LNCaP clone FGC (cell line): ENCODE data around the gene EHMT1.

ENCODE experiments used
- DNase-seq: peaks from one replicate; pipeline ENCODE4 v3.0.0-alpha.2; 2011; ENCODE audit warnings: low read depth
- H3K4me3 ChIP-seq: 2 replicates; pipeline ENCODE4 v1.5.1; 2011; ENCODE audit warnings: mild to moderate bottlenecking, low read depth, low read length, control low read depth
- TF ChIP-seq, protein P1 (sequence below): IDR thresholded peaks from 2 replicates; pipeline ENCODE4 v1.5.1; 2012; ENCODE audit warnings: mild to moderate bottlenecking; ENCODE audit not compliant: control insufficient read depth, insufficient read depth; ENCODE audit errors: extremely low read depth

EHMT1 gene

DNA sequence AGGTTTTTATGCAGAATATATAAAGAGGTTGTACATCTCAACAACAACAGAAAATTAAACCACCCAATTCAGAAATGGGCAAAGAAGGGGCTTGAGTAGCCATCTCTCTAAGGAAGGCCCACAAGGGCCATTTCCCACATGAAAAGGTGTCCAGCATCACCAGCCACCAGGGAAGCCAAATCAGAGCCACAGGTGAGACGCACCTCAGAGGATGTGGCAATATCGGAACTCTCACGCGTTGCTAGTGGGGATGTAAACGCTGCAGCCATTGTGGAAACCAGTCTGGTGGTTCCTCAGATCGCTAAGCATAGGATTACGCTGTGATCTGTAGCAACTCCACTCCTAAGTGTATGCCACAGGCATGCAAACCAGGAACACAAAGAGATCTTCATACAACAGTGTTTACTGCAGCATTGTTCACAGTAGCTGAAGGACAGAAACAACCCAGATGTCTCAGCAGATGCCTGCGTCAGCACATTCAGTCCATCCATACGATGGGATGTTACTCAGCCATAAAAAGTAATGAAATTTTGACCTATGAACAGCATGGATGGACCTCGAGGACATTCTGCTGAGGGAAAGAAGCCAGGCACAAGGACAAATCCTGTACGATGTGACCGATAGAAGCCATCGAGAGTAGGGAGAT is 174.5 kb downstream of the EHMT1 start:
- DNase-seq = no peak
- TF ChIP-seq, protein P1, sequence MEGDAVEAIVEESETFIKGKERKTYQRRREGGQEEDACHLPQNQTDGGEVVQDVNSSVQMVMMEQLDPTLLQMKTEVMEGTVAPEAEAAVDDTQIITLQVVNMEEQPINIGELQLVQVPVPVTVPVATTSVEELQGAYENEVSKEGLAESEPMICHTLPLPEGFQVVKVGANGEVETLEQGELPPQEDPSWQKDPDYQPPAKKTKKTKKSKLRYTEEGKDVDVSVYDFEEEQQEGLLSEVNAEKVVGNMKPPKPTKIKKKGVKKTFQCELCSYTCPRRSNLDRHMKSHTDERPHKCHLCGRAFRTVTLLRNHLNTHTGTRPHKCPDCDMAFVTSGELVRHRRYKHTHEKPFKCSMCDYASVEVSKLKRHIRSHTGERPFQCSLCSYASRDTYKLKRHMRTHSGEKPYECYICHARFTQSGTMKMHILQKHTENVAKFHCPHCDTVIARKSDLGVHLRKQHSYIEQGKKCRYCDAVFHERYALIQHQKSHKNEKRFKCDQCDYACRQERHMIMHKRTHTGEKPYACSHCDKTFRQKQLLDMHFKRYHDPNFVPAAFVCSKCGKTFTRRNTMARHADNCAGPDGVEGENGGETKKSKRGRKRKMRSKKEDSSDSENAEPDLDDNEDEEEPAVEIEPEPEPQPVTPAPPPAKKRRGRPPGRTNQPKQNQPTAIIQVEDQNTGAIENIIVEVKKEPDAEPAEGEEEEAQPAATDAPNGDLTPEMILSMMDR = no peak
- H3K4me3 ChIP-seq = no peak overlapping the region

DNA sequence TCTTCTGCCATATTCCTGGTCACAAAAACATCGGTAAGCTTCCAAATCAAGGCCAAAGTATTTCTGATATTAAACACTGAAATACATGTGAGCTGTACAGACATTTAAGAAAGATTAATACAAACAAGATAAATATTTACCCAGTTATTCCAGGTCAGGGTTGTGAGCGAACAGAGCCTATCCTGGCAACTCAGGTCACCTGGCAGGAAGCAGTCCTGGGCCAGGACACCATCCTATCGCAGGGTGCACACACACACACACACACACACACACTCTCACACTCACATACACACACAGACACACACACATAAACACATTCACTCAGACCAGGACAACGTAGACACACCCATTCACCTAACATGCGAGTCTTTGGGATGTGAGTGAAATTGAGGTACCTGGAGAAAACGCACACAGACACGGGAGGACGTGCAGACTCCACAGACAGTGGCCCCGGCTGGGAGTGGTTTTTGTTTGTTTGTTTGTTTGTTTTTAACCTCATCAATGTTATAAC is 176.4 kb downstream of the EHMT1 start:
- TF ChIP-seq, protein P1 = no peak
- peak; percentile 77 for DNase-seq
- peak overlapping the region; percentile 5; the same call in 1 of the 2 replicates for H3K4me3 ChIP-seq

DNA sequence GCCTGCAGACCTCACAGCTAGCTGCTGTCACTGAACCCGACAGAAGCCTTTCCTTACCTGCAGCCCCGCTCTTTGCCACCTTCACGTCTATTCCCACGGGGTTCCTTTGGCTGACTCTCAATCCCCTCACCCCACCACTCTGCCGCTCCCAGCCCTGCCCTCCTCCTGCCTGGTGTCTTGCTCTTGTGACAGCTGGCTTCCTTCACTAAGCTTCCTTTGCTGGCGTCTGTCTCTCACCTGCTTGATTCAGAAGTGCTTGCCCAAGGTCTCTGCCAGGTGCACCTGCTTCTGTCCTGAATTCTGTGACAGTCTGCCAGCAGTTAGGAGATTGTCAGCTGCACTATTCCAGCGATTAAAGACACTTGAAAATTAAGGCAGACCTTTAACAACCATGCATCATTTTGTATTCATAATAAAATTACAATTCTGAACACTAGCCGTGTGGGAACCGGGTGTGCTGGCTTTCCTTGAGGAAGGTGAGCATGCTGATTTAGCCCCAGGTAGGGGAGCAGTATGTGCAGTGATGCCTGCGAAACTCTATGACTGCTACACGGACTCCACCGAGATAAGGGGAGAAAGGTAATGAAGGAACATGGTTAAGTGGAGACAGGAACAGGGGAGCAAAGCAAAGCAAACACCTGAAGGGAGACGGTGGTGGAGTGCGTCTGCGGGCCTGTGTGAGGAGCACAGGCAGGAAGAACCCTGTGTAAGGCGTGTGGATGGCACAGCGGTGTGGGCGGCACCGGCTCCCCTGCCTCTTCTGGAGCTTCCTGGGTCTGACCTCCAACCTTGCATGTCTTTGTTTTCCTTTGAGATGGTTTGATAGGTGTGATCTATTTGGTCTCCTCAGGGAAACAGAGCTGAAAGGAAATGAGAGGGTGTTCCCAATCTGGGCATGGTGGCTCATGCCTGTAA is 178.7 kb downstream of the EHMT1 start:
- no peak overlapping the region for H3K4me3 ChIP-seq
- no peak for DNase-seq
- TF ChIP-seq, protein P1 = no peak

DNA sequence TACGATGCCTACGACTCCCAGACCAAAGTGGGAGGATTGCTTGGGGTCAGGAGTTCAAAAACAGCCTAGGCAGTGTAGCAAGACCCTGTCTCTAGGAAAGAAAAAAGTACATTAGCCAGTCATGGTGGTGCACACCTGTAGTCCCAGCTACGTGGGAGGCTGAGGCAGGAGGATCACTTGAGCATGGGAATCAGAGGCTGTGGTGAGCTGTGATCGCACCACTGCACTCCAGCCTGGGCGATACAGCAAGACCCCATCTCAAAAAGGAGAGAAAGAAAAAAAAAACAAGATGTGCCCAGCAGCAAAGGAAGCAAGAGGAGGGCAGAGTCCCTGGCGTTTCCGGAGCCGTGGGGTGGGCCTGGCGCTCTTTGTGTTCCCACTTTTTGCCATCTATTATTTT is 179.3 kb downstream of the EHMT1 start:
- TF ChIP-seq, protein P1 = no peak
- no peak for DNase-seq

DNA sequence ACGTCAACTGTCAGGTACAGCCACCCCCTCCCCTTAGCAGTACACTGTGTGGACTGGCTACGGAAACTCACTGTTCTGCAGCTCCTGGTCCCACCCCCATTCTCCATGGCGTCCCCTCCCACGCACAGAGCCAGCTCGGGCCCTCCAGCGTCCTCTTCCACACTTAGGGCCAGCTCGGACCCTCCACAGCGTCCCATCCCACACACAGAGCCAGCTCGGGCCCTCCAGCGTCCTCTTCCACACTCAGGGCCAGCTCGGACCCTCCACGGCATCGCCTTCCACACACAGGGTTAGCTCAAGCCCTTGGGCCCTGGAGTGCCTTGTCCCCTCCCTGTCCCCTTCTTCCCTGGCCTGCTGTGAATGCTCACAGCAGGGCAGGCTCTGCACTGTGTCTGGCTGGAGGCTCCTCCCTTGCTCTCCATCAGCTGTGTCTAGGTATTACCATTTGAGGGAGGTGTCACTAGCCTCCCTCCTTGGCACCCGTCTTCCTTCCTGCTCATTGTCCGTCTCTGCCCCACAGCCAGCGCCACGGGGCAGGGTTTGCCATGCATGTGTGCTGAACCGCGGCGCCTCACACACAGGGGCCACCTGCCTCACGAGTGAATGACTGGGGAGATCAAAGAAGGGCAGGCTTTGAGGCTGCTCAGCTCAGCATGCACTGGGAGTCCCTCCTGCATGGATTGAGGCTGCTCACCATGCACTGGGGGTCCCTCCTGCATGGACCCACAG is 180.3 kb downstream of the EHMT1 start:
- H3K4me3 ChIP-seq = no peak overlapping the region
- TF ChIP-seq, protein P1 = no peak
- DNase-seq = no peak

More for the DNA sequence above, 179.3 kb downstream of the EHMT1 start:
- no peak overlapping the region for H3K4me3 ChIP-seq

DNA sequence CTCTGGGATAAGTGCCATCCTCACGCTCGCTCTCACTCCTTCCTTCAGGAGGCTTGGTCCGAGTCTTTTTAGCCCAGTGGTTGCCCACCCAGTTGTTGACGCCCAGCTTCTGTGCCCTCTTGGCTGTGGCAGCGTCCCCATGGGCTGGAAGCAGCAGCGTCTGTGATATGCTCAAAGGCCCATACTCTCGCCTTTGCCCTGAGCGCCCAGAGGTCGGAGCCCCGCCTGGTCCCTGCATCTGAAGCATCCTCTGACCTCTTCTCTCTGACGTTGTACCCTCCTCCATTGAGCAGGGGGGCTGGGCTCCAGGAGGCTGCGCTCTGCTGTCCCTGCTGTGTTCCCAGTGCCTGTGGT is 180.8 kb downstream of the EHMT1 start:
- DNase-seq = no peak
- TF ChIP-seq, protein P1 = no peak
- no peak overlapping the region for H3K4me3 ChIP-seq
